ENCODE measurements around the gene ACSL1.

ACSL1 gene

DNA sequence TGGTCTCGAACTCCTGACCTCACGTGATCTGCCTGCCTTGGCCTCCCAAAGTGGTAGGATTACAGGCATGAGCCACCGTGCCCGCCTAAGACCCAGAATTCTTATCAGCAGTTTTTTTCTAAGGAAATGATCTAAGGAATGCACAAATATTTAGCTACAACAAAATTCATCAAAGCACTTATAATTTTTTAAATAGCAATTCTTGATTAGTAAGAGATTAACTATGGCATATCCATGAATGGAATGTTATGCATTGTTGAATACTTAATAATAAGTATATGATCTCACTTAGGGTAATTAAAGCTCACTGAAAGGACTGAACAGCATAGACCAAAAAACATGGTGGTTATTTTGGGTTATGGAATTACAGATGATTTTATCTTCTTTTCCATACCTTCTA, 110.2 kb downstream of the ACSL1 start:
- no peak for DNase-seq (ENCODE audit: low spot score)
- TF ChIP-seq, protein P1, sequence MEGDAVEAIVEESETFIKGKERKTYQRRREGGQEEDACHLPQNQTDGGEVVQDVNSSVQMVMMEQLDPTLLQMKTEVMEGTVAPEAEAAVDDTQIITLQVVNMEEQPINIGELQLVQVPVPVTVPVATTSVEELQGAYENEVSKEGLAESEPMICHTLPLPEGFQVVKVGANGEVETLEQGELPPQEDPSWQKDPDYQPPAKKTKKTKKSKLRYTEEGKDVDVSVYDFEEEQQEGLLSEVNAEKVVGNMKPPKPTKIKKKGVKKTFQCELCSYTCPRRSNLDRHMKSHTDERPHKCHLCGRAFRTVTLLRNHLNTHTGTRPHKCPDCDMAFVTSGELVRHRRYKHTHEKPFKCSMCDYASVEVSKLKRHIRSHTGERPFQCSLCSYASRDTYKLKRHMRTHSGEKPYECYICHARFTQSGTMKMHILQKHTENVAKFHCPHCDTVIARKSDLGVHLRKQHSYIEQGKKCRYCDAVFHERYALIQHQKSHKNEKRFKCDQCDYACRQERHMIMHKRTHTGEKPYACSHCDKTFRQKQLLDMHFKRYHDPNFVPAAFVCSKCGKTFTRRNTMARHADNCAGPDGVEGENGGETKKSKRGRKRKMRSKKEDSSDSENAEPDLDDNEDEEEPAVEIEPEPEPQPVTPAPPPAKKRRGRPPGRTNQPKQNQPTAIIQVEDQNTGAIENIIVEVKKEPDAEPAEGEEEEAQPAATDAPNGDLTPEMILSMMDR (IDR thresholded peaks at IDR 0.05; ENCODE audit: extremely low read depth, missing control alignments), result no peak

DNA sequence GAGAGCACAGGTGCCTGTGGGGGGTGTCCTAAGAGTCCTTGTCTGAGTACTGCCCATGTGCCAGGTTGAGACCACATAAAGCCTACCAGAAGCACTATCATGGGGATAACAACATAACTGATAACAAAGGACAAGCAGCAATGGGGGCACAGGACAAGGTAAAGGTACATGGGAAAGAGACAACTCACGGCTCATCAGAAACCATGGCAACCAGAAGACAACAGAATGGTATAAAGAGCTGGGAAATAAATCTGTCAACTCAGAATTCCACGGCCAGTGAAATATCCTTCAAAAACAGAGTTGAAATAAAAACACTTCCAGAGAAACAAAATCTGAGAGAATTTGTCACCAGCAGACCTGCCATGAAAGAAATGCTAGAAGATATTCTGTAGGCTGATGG, 111.9 kb downstream of the ACSL1 start:
- TF ChIP-seq, protein P1 (IDR thresholded peaks at IDR 0.05; ENCODE audit: extremely low read depth, missing control alignments), result no peak
- DNase-seq (ENCODE audit: low spot score), result no peak

DNA sequence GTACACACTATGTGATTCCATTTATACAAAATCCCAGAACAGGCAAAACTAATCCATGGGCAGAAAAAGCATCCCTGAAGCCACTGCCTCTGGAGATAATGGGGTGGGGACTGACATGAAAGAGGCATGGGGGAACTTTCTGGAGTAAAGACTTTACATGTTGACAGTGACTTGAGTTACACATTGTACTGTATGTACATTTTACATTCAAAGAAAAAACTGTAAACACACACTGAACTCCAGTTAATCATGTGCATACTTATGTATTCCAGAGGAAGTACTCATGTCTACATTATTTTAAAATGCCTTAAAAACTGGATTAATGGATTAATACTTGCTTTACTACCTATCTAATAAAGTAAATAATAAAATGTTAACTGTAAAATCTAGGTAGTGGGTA, 113.4 kb downstream of the ACSL1 start:
- DNase-seq (ENCODE audit: low spot score), result no peak
- TF ChIP-seq, protein P1 (IDR thresholded peaks at IDR 0.05; ENCODE audit: extremely low read depth, missing control alignments), result no peak

DNA sequence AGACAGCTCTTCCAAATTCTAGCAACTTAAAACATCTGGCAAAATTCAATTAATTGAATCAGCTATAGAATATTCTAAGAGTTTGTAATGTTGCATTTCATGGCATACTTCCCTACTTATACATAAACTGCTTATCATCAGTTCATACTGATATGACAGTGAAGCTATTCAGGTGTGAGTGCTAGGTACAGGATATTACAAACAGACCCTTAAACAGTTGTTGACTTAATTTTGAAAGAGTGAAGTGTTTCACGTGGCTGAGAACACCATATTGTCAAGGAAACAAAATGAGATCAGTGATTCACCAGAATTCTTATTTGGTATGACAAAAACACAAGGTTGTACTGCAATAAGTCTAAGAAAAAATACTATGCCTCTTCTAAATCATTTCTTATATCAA, 119.3 kb downstream of the ACSL1 start:
- no peak for DNase-seq (ENCODE audit: low spot score)
- TF ChIP-seq, protein P1 (IDR thresholded peaks at IDR 0.05; ENCODE audit: extremely low read depth, missing control alignments), result no peak

DNA sequence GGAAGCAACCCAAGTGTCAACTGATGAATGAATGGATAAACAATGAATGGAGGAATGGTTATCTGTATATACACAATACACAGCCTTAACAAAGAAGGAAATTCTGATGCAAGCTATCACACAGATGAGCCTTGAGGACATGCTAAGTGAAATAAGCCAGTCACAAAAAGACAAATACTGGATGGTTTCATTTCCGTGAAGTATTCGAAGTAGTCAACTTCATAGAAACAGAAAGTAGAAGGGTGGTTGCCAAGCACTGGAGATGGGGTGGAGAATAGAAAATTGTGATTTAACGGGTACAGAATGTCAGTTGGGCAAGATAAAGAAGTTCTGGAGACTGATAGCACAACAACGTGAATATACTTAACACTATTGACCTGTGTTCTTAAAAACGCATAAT, 120.1 kb downstream of the ACSL1 start:
- DNase-seq (ENCODE audit: low spot score), result no peak
- TF ChIP-seq, protein P1 (IDR thresholded peaks at IDR 0.05; ENCODE audit: extremely low read depth, missing control alignments), result no peak

All from GM20000 (cell line).